H9 (cell line): ENCODE data around the gene FZD10. TPM values are rescaled to one million over a fixed set of nuclear protein-coding genes. Genes with fewer than 3 reads are reported as not detected.

Experiments
- DNase-seq: peaks from one replicate; pipeline ENCODE4 v3.0.0-alpha.2; 2017
- H2AFZ ChIP-seq: one replicate; pipeline ENCODE4 v1.6.1; 2013; ENCODE audit warnings: mild to moderate bottlenecking, low read length, control low read depth, moderate library complexity
- H2AK5ac ChIP-seq: 2 replicates; pipeline ENCODE4 v1.6.1; 2013; ENCODE audit warnings: low read length, control low read depth, mixed read lengths; ENCODE audit not compliant: insufficient read length
- H2BK120ac ChIP-seq: one replicate; pipeline ENCODE4 v1.6.1; 2013; ENCODE audit warnings: low read depth, mild to moderate bottlenecking, low read length, control low read depth, inconsistent platforms; ENCODE audit not compliant: poor library complexity, severe bottlenecking
- H2BK12ac ChIP-seq: 2 replicates; pipeline ENCODE4 v1.6.1; 2013; ENCODE audit warnings: low read length, control low read depth, mixed read lengths, low read depth; ENCODE audit not compliant: insufficient read length
- H2BK15ac ChIP-seq: 2 replicates; pipeline ENCODE4 v1.6.1; 2013; ENCODE audit warnings: low read depth, low read length, control low read depth
- H2BK20ac ChIP-seq: one replicate; pipeline ENCODE4 v1.6.1; 2013; ENCODE audit warnings: low read depth, mild to moderate bottlenecking, low read length, control low read depth, inconsistent platforms; ENCODE audit not compliant: poor library complexity, severe bottlenecking
- H2BK5ac ChIP-seq: 2 replicates; pipeline ENCODE4 v1.6.1; 2013; ENCODE audit warnings: low read length, control low read depth, mixed read lengths; ENCODE audit not compliant: insufficient read length
- H3K14ac ChIP-seq: 2 replicates; pipeline ENCODE4 v1.6.1; 2013; ENCODE audit warnings: low read length, control low read depth; ENCODE audit not compliant: insufficient read depth
- H3K18ac ChIP-seq: 2 replicates; pipeline ENCODE4 v1.6.1; 2013; ENCODE audit warnings: low read depth, mild to moderate bottlenecking, mixed read lengths, low read length, control low read depth; ENCODE audit not compliant: insufficient read length
- H3K23ac ChIP-seq: 2 replicates; pipeline ENCODE4 v1.6.1; 2013; ENCODE audit warnings: low read length, control low read depth, mixed read lengths, low read depth; ENCODE audit not compliant: insufficient read length
- H3K23me2 ChIP-seq: 2 replicates; pipeline ENCODE4 v1.6.1; 2013; ENCODE audit warnings: low read depth, mild to moderate bottlenecking, mixed read lengths, low read length, control low read depth; ENCODE audit not compliant: insufficient read length, poor library complexity, severe bottlenecking
- H3K27ac ChIP-seq: 2 replicates; pipeline ENCODE4 v1.5.1; 2013; ENCODE audit warnings: low read length, control low read depth, mixed read lengths, low read depth; ENCODE audit not compliant: insufficient read length
- H3K27me3 ChIP-seq: 2 replicates; pipeline ENCODE4 v1.6.1; 2013; ENCODE audit warnings: low read length, control low read depth, inconsistent platforms; ENCODE audit not compliant: insufficient read depth
- H3K4ac ChIP-seq: 2 replicates; pipeline ENCODE4 v1.6.1; 2013; ENCODE audit warnings: low read depth, mild to moderate bottlenecking, control low read depth, inconsistent platforms, low read length, moderate library complexity
- H3K4me1 ChIP-seq: 2 replicates; pipeline ENCODE4 v1.6.1; 2013; ENCODE audit warnings: low read length, control low read depth, inconsistent platforms; ENCODE audit not compliant: insufficient read depth
- H3K4me2 ChIP-seq: 2 replicates; pipeline ENCODE4 v1.6.1; 2013; ENCODE audit warnings: low read length, control low read depth, mixed read lengths; ENCODE audit not compliant: insufficient read length, insufficient read depth
- H3K56ac ChIP-seq: 2 replicates; pipeline ENCODE4 v1.6.1; 2013; ENCODE audit warnings: low read depth, mild to moderate bottlenecking, mixed read lengths, low read length, control low read depth; ENCODE audit not compliant: insufficient read length
- H3K79me1 ChIP-seq: 2 replicates; pipeline ENCODE4 v1.6.1; 2013; ENCODE audit warnings: low read depth, mild to moderate bottlenecking, moderate library complexity, low read length, control low read depth, inconsistent platforms; ENCODE audit not compliant: insufficient read depth, poor library complexity, severe bottlenecking
- H3K79me2 ChIP-seq: 2 replicates; pipeline ENCODE4 v1.6.1; 2013; ENCODE audit warnings: low read length, control low read depth, inconsistent platforms; ENCODE audit not compliant: insufficient read depth
- H3K9ac ChIP-seq: 2 replicates; pipeline ENCODE4 v1.6.1; 2013; ENCODE audit warnings: low read length, control low read depth, mixed read lengths; ENCODE audit not compliant: insufficient read length; ENCODE audit errors: extremely low read depth
- H3K9me3 ChIP-seq: one replicate; pipeline ENCODE4 v1.6.1; 2013; ENCODE audit warnings: low read depth, low read length, inconsistent platforms; ENCODE audit not compliant: control insufficient read depth
- H3T11ph ChIP-seq: one replicate; pipeline ENCODE4 v1.6.1; 2013; ENCODE audit warnings: mild to moderate bottlenecking, low read length, control low read depth, inconsistent platforms
- H4K20me1 ChIP-seq: one replicate; pipeline ENCODE4 v1.6.1; 2013; ENCODE audit not compliant: control insufficient read depth, insufficient read length, insufficient read depth
- H4K5ac ChIP-seq: 2 replicates; pipeline ENCODE4 v1.6.1; 2013; ENCODE audit warnings: low read depth, mild to moderate bottlenecking, mixed read lengths, low read length, control low read depth; ENCODE audit not compliant: insufficient read length
- H4K8ac ChIP-seq: replicated peaks from 2 replicates; pipeline ENCODE4 v1.6.1; 2013; ENCODE audit warnings: low read length, control low read depth, mixed read lengths, low read depth; ENCODE audit not compliant: insufficient read length
- H4K91ac ChIP-seq: 2 replicates; pipeline ENCODE4 v1.6.1; 2013; ENCODE audit warnings: low read depth, mild to moderate bottlenecking, moderate library complexity, mixed read lengths, low read length, control low read depth; ENCODE audit not compliant: insufficient read length
- H3K27ac Mint-ChIP-seq, 3 experiments: 2 replicates in 2 of 3; 3 replicates in 1 of 3; pipeline ENCODE4 v1.8.0; 2020 to 2021; ENCODE audit warnings: mixed read lengths in 3 of 3, mild to moderate bottlenecking in 1 of 3, moderate library complexity in 1 of 3
- H3K27me3 Mint-ChIP-seq: 2 replicates; pipeline ENCODE4 v1.8.0; 2021; ENCODE audit warnings: low read depth, mild to moderate bottlenecking, moderate library complexity, mixed read lengths
- H3K36me3 Mint-ChIP-seq, 3 experiments: 2 replicates in 2 of 3; 3 replicates in 1 of 3; pipeline ENCODE4 v1.8.0; 2020 to 2021; ENCODE audit warnings: low read depth in 3 of 3, mixed read lengths in 3 of 3; ENCODE audit not compliant: insufficient read depth in 1 of 3
- H3K4me1 Mint-ChIP-seq, 2 experiments: 2 replicates each; pipeline ENCODE4 v1.8.0; 2020; ENCODE audit warnings: mixed read lengths in 2 of 2
- H3K4me3 Mint-ChIP-seq, 2 experiments: 2 replicates in 1 of 2; 3 replicates in 1 of 2; pipeline ENCODE4 v1.8.0; 2020 to 2021; ENCODE audit warnings: mild to moderate bottlenecking in 2 of 2, mixed read lengths in 2 of 2, moderate library complexity in 1 of 2
- H3K9me3 Mint-ChIP-seq, 2 experiments: 2 replicates in 1 of 2; 3 replicates in 1 of 2; pipeline ENCODE4 v1.8.0; 2020; ENCODE audit warnings: mild to moderate bottlenecking in 2 of 2, mixed read lengths in 2 of 2, moderate library complexity in 1 of 2
- CTCF ChIP-seq: fragments of 200-600 bp; sonication (generic); conservative IDR thresholded peaks from 3 replicates; pipeline ENCODE4 v1.8.0; 2021; ENCODE audit warnings: antibody characterized with exemption, mild to moderate bottlenecking
- WGBS: extraction: QIAGEN DNeasy Blood & Tissue Kit; methylation state at CpG from one replicate; pipeline ENCODE4 v1.1.7; 2013; ENCODE audit warnings: missing lambda C conversion rate, low lambda C conversion rate, mixed read lengths; ENCODE audit not compliant: insufficient read length; ENCODE audit errors: extremely low coverage; 5-methylcytosine and 5-hydroxymethylcytosine counted together
- total RNA-seq: library from RNA; stranded (reverse); gene quantifications from 2 replicates; pipeline ENCODE4 v1.2.1, GENCODE V29; 2021

Gene FZD10
- total RNA-seq, 1 experiment from 2014 or later: 1.0 TPM

GRCh38 chr12:130122356-130122755 is 39.9 kb upstream of the FZD10 start:
- no peak overlapping the region for H2BK20ac ChIP-seq
- H4K8ac ChIP-seq: no peak overlapping the region
- no peak overlapping the region for H3K23ac ChIP-seq
- H3K27ac ChIP-seq: no peak overlapping the region
- H3K4me1 ChIP-seq: no peaks in the 10 kb centered on the region
- H3T11ph ChIP-seq: no peak overlapping the region
- no peak overlapping the region for H2BK15ac ChIP-seq
- no peak overlapping the region for H2AK5ac ChIP-seq
- no peaks in the 10 kb centered on the region for H3K27me3 ChIP-seq
- no peaks in the 10 kb centered on the region for H3K9me3 ChIP-seq
- no peak overlapping the region for H3K4me2 ChIP-seq
- no peaks in the 10 kb centered on the region for H3K79me2 ChIP-seq
- H2BK120ac ChIP-seq: no peak overlapping the region
- H3K18ac ChIP-seq: no peak overlapping the region
- no CpG with 5 or more reads among the region's 4 CpGs for WGBS
- Mint-ChIP-seq H3K4me1 (peaks cover 2 to 16% of the 10 kb centered on the region in 2 experiments; a peak in 2 of 4 replicates), H3K9me3 (no peaks in the 10 kb centered on the region), H3K4me3 (no peak overlapping the region), H3K36me3 (no peaks in the 10 kb centered on the region), H3K27me3 (peaks cover 75% of the 10 kb centered on the region), H3K27ac (no peak overlapping the region)
- no peak overlapping the region for H2BK5ac ChIP-seq
- H3K9ac ChIP-seq: no peak overlapping the region
- TF ChIP-seq CTCF: no peak
- DNase-seq: no peak
- H2AFZ ChIP-seq: no peak overlapping the region
- H4K91ac ChIP-seq: no peak overlapping the region
- no peak overlapping the region for H2BK12ac ChIP-seq
- H3K23me2 ChIP-seq: no peaks in the 10 kb centered on the region
- H3K14ac ChIP-seq: no peak overlapping the region
- H3K56ac ChIP-seq: no peak overlapping the region
- H4K5ac ChIP-seq: no peak overlapping the region
- H3K79me1 ChIP-seq: no peaks in the 10 kb centered on the region
- H3K4ac ChIP-seq: no peak overlapping the region
- no peaks in the 10 kb centered on the region for H4K20me1 ChIP-seq
